Stimulated activated CD8-positive, alpha-beta memory T cell treated with anti-CD3 and anti-CD28 coated beads, Interleukin-7, amount 100 ng/mL, for 24 hours (primary cell): Measurements from ENCODE around the gene GAGE12F.
"Not testable (repeated sequence)": the region's sequence is repeated elsewhere in the genome, so short reads cannot be mapped to it uniquely, and the experiment has no call there.

Source experiments
- DNase-seq: peaks from one replicate; pipeline ENCODE4 v3.0.0-alpha.2; 2020; ENCODE audit warnings: low read depth

Gene GAGE12F

GRCh38 chrX:49560542-49560941 is at the start of gene GAGE12F:
Gene GAGE12F, plus strand, starts transcription at chrX:49560842. Its CDS starts 1,155 bp downstream, at chrX:49561997.
- DNase-seq: not testable (repeated sequence)

- DNase-seq: not testable (repeated sequence)
Measured at GRCh38 chrX:49531877-49532276, 28.8 kb upstream of the GAGE12F start, which contains the start of gene GAGE12C. Gene GAGE12C, plus strand, starts transcription at chrX:49532177. Its CDS starts 1,155 bp downstream, at chrX:49533332.

- DNase-seq: not testable (repeated sequence)
Measured at GRCh38 chrX:49541433-49541832, 19.2 kb upstream of the GAGE12F start, which contains the start of gene GAGE12D. Gene GAGE12D, plus strand, starts transcription at chrX:49541733. Its CDS starts 1,155 bp downstream, at chrX:49542888.

GRCh38 chrX:49550989-49551388 is 9.7 kb upstream of the GAGE12F start, which contains the start of gene GAGE12E:
Gene GAGE12E, plus strand, starts transcription at chrX:49551289. Its CDS starts 1,155 bp downstream, at chrX:49552444.
- DNase-seq: not testable (repeated sequence)

GRCh38 chrX:49568728-49569127 is 8.1 kb downstream of the GAGE12F start:
- DNase-seq: not testable (repeated sequence)

- DNase-seq: not testable (repeated sequence)
Measured at GRCh38 chrX:49569152-49569551, 8.5 kb downstream of the GAGE12F start.

- DNase-seq: not testable (repeated sequence)
Measured at GRCh38 chrX:49570100-49570499, 9.5 kb downstream of the GAGE12F start, which contains the start of gene GAGE12G. Gene GAGE12G, plus strand, starts transcription at chrX:49570400. Its CDS starts 1,155 bp downstream, at chrX:49571555.

- DNase-seq: not testable (repeated sequence)
Measured at GRCh38 chrX:49579649-49580048, 19.0 kb downstream of the GAGE12F start, which contains the start of gene GAGE12H. Gene GAGE12H, plus strand, starts transcription at chrX:49579949. Its CDS starts 1,155 bp downstream, at chrX:49581104.

- not testable (repeated sequence) for DNase-seq
Measured at GRCh38 chrX:49589196-49589595, 28.6 kb downstream of the GAGE12F start, which contains the start of gene GAGE2A. Gene GAGE2A, plus strand, starts transcription at chrX:49589496. Its CDS starts 1,155 bp downstream, at chrX:49590651.

- not testable (repeated sequence) for DNase-seq
Measured at GRCh38 chrX:49589769-49590478, 29.3 kb downstream of the GAGE12F start.

GRCh38 chrX:49590488-49590887 is 29.8 kb downstream of the GAGE12F start:
- DNase-seq: not testable (repeated sequence)

GRCh38 chrX:49598720-49599119 is 38.1 kb downstream of the GAGE12F start, which contains the start of gene GAGE1:
Gene GAGE1, plus strand, starts transcription at chrX:49599020. Its CDS starts 1,155 bp downstream, at chrX:49600175.
- DNase-seq: not testable (repeated sequence)

GRCh38 chrX:49610718-49611310 is 50.2 kb downstream of the GAGE12F start:
- no peak for DNase-seq
